ENCODE measurements around the gene GLIPR2.
A peak's percentile ranks its signal among the peaks of the same experiment; 100 is the strongest.

The GLIPR2 gene

GRCh38 chr9:36099718-36100117 lies 36.8 kb upstream of the GLIPR2 start:
- TF ChIP-seq CTCF (IDR thresholded peaks at IDR 0.05): no peak
- no peak for TF ChIP-seq ZFX (IDR thresholded peaks at IDR 0.05; ENCODE audit: borderline replicate concordance)
- peak overlapping the region; percentile 65 for H3K27ac ChIP-seq

DNA sequence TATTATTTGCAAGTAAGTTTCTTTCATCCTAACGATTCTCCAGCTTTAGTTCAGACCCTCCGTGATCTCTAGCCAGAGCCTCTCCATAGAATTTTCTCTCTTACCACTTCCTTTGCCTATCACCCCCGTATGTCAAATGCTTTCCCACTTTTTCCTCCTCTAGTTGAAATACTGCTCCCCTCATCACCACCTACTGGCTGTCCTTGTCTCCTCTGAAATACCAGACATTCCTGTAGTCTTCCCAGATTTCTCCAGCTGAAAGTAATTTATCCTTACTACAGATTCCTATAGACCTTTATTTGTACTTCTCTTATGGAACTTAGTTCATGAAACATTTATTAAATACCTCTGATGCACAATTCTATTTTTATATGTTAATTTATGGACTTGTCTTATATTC lies 36.0 kb upstream of the GLIPR2 start:
- TF ChIP-seq CTCF (IDR thresholded peaks at IDR 0.05) (no peak), ZFX (IDR thresholded peaks at IDR 0.05; ENCODE audit: borderline replicate concordance) (no peak)
- peak overlapping the region; percentile 65; the same call in 1 of the 2 replicates for H3K27ac ChIP-seq

DNA sequence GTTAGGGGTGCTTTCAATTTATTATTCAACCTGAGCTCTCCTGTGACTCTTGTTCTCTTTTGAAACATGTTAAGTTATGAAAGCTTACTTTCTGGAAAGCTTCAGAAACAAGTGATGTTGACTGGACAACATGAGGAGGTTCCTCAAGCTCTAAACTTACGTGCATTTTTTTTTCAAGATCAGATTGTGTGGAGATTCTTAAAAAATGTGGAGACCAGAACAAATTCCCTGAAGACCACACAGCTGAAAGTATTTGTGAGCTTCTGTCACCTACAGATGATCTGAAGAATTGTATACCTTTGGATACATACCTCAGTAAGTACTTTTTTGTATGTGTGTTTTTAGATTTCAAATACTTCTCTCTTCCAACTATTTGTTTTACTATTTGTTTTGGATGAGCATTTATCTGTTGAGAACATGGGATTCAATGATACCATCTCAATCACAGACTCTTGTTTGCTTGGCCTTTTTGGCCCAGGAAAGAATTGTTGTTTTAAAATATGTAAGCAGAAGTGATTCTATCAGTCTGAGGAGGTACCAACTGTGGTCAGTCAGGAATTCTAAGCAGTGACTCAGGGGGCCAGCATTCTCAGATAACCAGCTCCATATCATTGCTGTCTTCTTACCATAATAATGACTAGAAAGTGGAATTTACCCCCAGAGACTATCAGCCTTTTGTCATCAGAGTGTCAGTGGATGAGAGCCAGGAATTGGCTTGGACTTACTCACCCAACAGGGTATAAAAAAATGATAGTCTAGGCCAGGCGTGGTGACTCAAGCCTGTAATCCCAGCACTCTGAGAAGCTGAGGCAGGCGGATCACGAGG lies 34.4 kb upstream of the GLIPR2 start:
- TF ChIP-seq ZFX (IDR thresholded peaks at IDR 0.05; ENCODE audit: borderline replicate concordance) (no peak), CTCF (IDR thresholded peaks at IDR 0.05) (no peak)
- H3K27ac ChIP-seq: peak overlapping the region; percentile 65

DNA sequence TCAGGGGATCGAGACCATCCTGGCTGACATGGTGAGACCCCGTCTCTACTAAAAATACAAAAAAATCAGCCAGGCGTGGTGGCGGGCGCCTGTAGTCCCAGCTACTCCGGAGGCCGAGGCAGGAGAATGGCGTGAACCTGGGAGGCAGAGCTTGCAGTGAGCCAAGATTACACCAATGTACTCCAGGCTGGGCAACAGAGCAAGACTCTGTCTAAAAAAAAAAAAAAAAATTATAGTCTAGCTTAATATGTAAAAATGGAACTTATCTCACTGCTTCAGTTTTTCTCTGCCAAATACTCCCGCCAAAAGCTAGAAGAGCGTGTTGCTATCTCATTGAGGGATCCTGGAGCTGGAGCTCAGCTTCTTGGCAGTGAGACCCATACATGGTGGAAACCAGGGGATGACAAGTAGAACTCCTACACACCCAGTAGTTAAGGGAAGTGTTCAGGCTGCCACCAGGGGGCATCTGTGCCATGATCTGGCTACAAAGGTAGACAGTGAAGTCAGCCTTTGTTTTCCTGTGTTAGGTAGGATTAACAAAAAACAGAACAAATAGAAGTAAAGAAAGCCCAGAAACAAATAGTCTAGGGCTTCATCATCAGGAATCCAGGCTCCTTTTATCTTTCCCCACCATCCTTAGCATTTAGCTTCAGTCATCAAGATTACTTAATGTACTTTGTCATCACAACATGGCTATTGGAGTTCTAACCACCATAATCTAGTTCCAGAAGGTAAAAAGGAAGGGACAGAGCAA lies 33.6 kb upstream of the GLIPR2 start:
- TF ChIP-seq ZFX (IDR thresholded peaks at IDR 0.05; ENCODE audit: borderline replicate concordance) (no peak), CTCF (IDR thresholded peaks at IDR 0.05) (peak; percentile 90)
- H3K27ac ChIP-seq: peak overlapping the region; percentile 65

DNA sequence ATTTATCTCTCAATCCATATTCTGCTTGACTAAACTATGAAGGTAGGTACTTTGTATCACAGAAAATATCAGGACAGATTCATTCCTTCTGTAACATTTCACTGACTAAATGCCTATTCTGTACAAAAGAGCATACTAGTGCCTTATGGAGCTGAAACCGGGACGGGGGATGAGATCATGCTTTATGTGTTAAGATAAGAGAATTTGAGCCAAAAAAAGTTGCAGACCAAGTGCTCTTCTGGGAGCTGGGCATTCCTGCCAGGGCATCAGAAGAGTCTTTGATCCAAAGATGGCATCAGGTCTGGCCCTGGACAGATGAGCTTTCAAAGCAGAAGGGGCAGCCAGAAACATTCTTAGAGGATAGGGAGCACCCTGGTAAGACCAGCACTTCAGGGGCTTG lies 27.5 kb upstream of the GLIPR2 start:
- no peak for TF ChIP-seq ZFX (IDR thresholded peaks at IDR 0.05; ENCODE audit: borderline replicate concordance)
- no peak overlapping the region for H3K27ac ChIP-seq

DNA sequence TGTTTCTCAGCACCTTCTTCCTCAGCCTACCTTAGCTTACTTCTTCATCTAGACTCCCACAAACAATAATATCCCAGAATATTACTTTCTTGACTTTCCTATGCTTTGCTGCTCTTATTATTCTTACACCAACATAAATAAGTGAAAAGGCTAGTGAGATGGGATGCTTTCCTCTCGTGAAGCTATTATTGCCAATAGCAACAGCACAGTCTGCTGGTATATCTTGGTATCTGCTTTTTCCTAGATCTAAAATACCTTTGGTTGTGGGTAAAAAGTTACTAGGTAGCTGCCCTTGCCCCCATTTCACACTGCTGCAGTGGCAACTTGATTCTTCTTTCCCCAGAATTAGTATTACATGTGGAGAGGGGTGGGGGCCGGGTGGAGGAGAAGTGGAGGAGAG lies 26.1 kb upstream of the GLIPR2 start:
- H3K27ac ChIP-seq: no peak overlapping the region
- TF ChIP-seq ZFX (IDR thresholded peaks at IDR 0.05; ENCODE audit: borderline replicate concordance) (no peak), CTCF (IDR thresholded peaks at IDR 0.05) (0 out of 2 replicates have a peak, but pooled peaks have one; percentile 10)

DNA sequence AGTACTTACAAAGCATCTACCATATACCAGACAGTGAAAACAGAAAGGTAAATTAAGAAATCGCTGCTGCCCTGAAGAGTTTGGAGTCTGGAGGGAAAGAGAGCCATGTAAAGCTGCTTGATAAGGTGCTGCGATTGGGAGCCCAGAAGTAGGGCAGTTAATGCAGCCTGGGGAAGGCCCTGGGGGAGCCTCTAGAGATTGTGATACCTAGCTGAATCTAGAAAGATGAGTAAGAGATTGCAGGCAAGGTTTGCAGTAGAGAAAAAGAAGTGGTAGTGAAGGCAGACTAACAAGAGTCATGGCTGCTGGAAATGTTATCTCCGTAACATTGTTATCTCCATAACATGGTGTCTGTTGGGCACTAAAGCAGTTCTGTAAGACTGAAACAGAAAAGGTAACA lies 24.0 kb upstream of the GLIPR2 start:
- TF ChIP-seq ZFX (IDR thresholded peaks at IDR 0.05; ENCODE audit: borderline replicate concordance) (no peak), CTCF (IDR thresholded peaks at IDR 0.05) (no peak)
- no peak overlapping the region for H3K27ac ChIP-seq

Data from 22Rv1 (cell line).